Activated CD4-positive, alpha-beta T cell treated with anti-CD3 and anti-CD28 coated beads, Interleukin-2, amount 50 U/mL, for 1 hour (primary cell): Measurements from ENCODE around the gene WSCD2.

Experiments
- DNase-seq: peaks from one replicate; pipeline ENCODE4 v3.0.0-alpha.2; 2020

WSCD2 gene

GRCh38 chr12:108167974-108168373 lies 38.9 kb downstream of the WSCD2 start:
- no peak for DNase-seq

GRCh38 chr12:108169708-108170107 lies 40.6 kb downstream of the WSCD2 start:
- DNase-seq: no peak

- DNase-seq: no peak
Observed at GRCh38 chr12:108170164-108170563, 41.1 kb downstream of the WSCD2 start.

- no peak for DNase-seq
Observed at GRCh38 chr12:108172033-108172432, 42.9 kb downstream of the WSCD2 start.

GRCh38 chr12:108173160-108173559 lies 44.1 kb downstream of the WSCD2 start:
- no peak for DNase-seq

GRCh38 chr12:108173892-108174291 lies 44.8 kb downstream of the WSCD2 start:
- no peak for DNase-seq

GRCh38 chr12:108174641-108175040 lies 45.6 kb downstream of the WSCD2 start:
- no peak for DNase-seq

- no peak for DNase-seq
Observed at GRCh38 chr12:108175310-108175709, 46.2 kb downstream of the WSCD2 start.

- DNase-seq: no peak
Observed at GRCh38 chr12:108176292-108176691, 47.2 kb downstream of the WSCD2 start.

- no peak for DNase-seq
Observed at GRCh38 chr12:108177131-108177530, 48.0 kb downstream of the WSCD2 start.

GRCh38 chr12:108179305-108179704 lies 50.2 kb downstream of the WSCD2 start:
- no peak for DNase-seq

- DNase-seq: no peak
Observed at GRCh38 chr12:108180255-108181094, 51.4 kb downstream of the WSCD2 start.

- no peak for DNase-seq
Observed at GRCh38 chr12:108181095-108181454, 52.0 kb downstream of the WSCD2 start.

- DNase-seq: no peak
Observed at GRCh38 chr12:108182096-108182495, 53.0 kb downstream of the WSCD2 start.

- DNase-seq: no peak
Observed at GRCh38 chr12:108185002-108185401, 55.9 kb downstream of the WSCD2 start.

- no peak for DNase-seq
Observed at GRCh38 chr12:108187831-108188230, 58.7 kb downstream of the WSCD2 start.

GRCh38 chr12:108190529-108190928 lies 61.4 kb downstream of the WSCD2 start:
- no peak for DNase-seq

GRCh38 chr12:108191086-108191485 lies 62.0 kb downstream of the WSCD2 start:
- no peak for DNase-seq

GRCh38 chr12:108191938-108192337 lies 62.9 kb downstream of the WSCD2 start:
- DNase-seq: no peak

- DNase-seq: no peak
Observed at GRCh38 chr12:108193493-108193892, 64.4 kb downstream of the WSCD2 start.

GRCh38 chr12:108193917-108194316 lies 64.8 kb downstream of the WSCD2 start:
- peak; percentile 7 for DNase-seq

GRCh38 chr12:108194585-108194984 lies 65.5 kb downstream of the WSCD2 start:
- DNase-seq: no peak

GRCh38 chr12:108196319-108196718 lies 67.2 kb downstream of the WSCD2 start:
- no peak for DNase-seq

- DNase-seq: no peak
Observed at GRCh38 chr12:108196921-108197320, 67.8 kb downstream of the WSCD2 start.

GRCh38 chr12:108198043-108198442 lies 69.0 kb downstream of the WSCD2 start:
- no peak for DNase-seq
